ENCODE measurements around the gene DISC1.

DNA sequence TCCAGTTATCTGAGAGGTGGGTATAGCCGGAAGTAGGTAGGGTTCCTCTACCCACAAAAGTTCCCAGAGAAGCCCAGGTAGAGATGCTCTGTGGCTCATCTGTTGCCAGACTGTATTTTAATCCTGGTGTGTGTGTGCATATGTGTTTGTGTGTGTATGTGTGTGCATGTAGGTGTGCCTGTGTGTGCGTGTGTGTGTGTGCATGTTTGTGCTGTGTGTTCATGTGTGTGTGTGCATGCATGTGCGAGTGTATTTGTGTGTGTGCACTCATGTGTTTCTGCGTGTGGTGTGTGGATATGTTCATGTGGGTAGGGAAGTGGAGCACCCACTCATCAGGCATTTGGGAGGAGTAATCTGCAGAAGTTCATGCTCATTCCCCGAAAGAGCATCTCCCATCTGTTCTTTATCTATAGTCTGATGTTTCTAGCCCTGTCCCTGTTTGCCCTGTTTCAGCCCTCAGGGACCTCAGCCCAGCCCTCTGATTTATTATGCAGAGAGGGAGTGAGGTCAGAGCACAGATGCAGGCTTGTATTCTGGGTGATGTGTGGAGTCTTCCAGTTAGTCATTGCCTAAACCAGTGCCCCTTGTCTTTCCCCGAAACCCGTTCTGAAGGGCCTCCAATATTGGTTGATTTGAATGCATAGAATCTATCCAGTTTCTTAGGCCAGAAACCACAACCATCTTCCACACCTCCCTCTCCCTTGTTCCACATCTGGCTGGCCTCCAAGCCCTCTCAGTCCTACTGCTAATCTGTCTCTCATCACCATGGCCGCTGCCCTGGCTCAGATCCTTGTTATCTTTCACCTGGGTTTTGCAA lies 69.1 kb downstream of the DISC1 start:
- TF ChIP-seq SIN3A (IDR thresholded peaks at IDR 0.05; ENCODE audit: borderline replicate concordance, insufficient read depth, low read depth, low read length) = no peak
- TF ChIP-seq, protein P1, sequence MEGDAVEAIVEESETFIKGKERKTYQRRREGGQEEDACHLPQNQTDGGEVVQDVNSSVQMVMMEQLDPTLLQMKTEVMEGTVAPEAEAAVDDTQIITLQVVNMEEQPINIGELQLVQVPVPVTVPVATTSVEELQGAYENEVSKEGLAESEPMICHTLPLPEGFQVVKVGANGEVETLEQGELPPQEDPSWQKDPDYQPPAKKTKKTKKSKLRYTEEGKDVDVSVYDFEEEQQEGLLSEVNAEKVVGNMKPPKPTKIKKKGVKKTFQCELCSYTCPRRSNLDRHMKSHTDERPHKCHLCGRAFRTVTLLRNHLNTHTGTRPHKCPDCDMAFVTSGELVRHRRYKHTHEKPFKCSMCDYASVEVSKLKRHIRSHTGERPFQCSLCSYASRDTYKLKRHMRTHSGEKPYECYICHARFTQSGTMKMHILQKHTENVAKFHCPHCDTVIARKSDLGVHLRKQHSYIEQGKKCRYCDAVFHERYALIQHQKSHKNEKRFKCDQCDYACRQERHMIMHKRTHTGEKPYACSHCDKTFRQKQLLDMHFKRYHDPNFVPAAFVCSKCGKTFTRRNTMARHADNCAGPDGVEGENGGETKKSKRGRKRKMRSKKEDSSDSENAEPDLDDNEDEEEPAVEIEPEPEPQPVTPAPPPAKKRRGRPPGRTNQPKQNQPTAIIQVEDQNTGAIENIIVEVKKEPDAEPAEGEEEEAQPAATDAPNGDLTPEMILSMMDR (IDR thresholded peaks at IDR 0.05) = no peak
- no peak for TF ChIP-seq POLR2AphosphoS5 (IDR thresholded peaks at IDR 0.05; ENCODE audit: low read depth, low read length)
